Right lobe of liver (tissue), 4 donors: ENCODE measurements around the gene ADGRF5.

Source experiments
- POLR2A ChIP-seq: fragments of 450-650 bp; IDR thresholded peaks from one replicate; pipeline ENCODE4 v1.6.1; 2017; ENCODE audit warnings: antibody characterized with exemption, mild to moderate bottlenecking
- TF ChIP-seq, protein P1 (sequence below), 4 donors: fragments of 200-600 bp in 3 of 4; fragments of 450-650 bp in 1 of 4; IDR thresholded peaks; one replicate each; pipeline versions ENCODE4 v1.5.1 to v1.8.0; 2016 to 2022; ENCODE audit warnings: antibody characterized with exemption in 4 of 4, mild to moderate bottlenecking in 2 of 4
- donor health status: DM: no; HTN: no; CAD: no.
- donor health status: DM: no; HTN: no; CAD: no.
- donor health status: DM: no; HTN: yes; CAD: no.

DNA sequence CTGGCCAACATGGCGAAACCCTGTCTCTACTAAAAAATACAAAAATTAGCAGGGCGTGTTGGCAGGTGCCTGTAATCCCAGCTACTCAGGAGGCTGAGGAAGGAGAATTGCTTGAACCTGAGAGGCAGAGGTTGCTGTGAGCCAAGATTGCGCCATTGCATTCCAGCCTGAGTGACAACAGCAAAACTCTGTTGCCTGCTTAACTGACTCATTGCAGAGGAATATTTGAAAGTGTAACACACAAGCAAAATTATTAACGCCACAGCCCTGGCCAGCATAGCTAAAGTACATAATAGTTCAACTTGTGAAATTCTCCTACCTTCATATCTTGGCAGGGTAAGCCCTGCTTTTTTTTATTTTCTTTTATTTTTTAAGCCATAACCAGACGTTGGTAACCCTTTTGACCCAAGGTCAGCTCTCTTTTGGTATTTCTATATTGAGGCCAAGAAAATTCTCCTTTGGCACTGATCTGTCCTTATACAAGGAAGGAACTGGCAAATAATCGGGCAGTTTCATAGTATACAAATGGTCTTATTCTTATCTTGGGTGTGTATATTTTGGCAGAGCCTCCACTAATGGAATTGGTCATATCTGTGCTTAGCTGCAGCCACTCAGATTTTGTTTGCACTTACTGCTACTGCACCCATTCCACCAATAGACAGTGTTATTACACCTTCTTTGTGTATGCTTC is 4.0 kb upstream of the ADGRF5 start:
- TF ChIP-seq, protein P1, sequence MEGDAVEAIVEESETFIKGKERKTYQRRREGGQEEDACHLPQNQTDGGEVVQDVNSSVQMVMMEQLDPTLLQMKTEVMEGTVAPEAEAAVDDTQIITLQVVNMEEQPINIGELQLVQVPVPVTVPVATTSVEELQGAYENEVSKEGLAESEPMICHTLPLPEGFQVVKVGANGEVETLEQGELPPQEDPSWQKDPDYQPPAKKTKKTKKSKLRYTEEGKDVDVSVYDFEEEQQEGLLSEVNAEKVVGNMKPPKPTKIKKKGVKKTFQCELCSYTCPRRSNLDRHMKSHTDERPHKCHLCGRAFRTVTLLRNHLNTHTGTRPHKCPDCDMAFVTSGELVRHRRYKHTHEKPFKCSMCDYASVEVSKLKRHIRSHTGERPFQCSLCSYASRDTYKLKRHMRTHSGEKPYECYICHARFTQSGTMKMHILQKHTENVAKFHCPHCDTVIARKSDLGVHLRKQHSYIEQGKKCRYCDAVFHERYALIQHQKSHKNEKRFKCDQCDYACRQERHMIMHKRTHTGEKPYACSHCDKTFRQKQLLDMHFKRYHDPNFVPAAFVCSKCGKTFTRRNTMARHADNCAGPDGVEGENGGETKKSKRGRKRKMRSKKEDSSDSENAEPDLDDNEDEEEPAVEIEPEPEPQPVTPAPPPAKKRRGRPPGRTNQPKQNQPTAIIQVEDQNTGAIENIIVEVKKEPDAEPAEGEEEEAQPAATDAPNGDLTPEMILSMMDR (IDR thresholded peaks at IDR 0.05): no peak
- no peak for TF ChIP-seq POLR2A
